OCI-LY3 (cell line): ENCODE data around the gene PIK3C2A.
"Not testable (repeated sequence)": the region's sequence is repeated elsewhere in the genome, so short reads cannot be mapped to it uniquely, and the experiment has no call there.

Experiments
- H2AFZ ChIP-seq: fragments of 200-600, 300-600 bp; shearing (Covaris generic); 2 replicates; pipeline ENCODE4 v1.6.0; 2014; ENCODE audit warnings: antibody characterized with exemption, low read depth, low read length
- H3K27ac ChIP-seq: fragments of 200-600, 300-600 bp; sonication (generic); 2 replicates; pipeline ENCODE4 v1.5.1; 2014; ENCODE audit warnings: mild to moderate bottlenecking, low read length, moderate library complexity, mixed read lengths
- H3K27me3 ChIP-seq: fragments of 200-600, 300-600 bp; sonication (generic); 2 replicates; pipeline ENCODE4 v1.6.1; 2014; ENCODE audit warnings: low read depth, low read length, mixed read lengths
- H3K36me3 ChIP-seq: fragments of 200-600, 300-600 bp; sonication (generic); replicated peaks from 2 replicates; pipeline ENCODE3; 2014; ENCODE audit warnings: low read depth, low read length, mixed read lengths
- H3K4me1 ChIP-seq: fragments of 300-600, 200-600 bp; sonication (generic); 2 replicates; pipeline ENCODE4 v1.6.1; 2014; ENCODE audit warnings: low read length, mixed read lengths
- H3K4me2 ChIP-seq: fragments of 200-600, 300-600 bp; sonication (generic); 2 replicates; pipeline ENCODE4 v1.6.1; 2014; ENCODE audit warnings: low read length, mixed read lengths
- H3K4me3 ChIP-seq: fragments of 300-600, 200-600 bp; sonication (generic); 2 replicates; pipeline ENCODE4 v1.5.1; 2014; ENCODE audit warnings: antibody characterized with exemption, mild to moderate bottlenecking, low read length, moderate library complexity
- H3K79me2 ChIP-seq: fragments of 300-600, 200-600 bp; shearing (Covaris generic); 2 replicates; pipeline ENCODE4 v1.6.1; 2014; ENCODE audit warnings: mild to moderate bottlenecking, low read length, mixed read lengths
- H3K9ac ChIP-seq: fragments of 300-600, 200-600 bp; shearing (Covaris generic); 2 replicates; pipeline ENCODE4 v1.6.0; 2014; ENCODE audit warnings: mild to moderate bottlenecking, low read length, moderate library complexity
- H3K9me3 ChIP-seq: fragments of 200-600, 300-600 bp; shearing (Covaris generic); 2 replicates; pipeline ENCODE4 v1.6.1; 2014; ENCODE audit warnings: low read length, mixed read lengths; ENCODE audit not compliant: insufficient read depth
- H4K20me1 ChIP-seq: fragments of 200-600, 300-600 bp; sonication (generic); 2 replicates; pipeline ENCODE4 v1.6.1; 2016; ENCODE audit warnings: low read length, mixed read lengths; ENCODE audit not compliant: insufficient read depth
- CTCF ChIP-seq: fragments of 200-600, 300-600 bp; sonication (generic); IDR thresholded peaks from 2 replicates; pipeline ENCODE4 v1.5.1; 2014; ENCODE audit warnings: antibody characterized with exemption, low read length, low read depth
- EZH2phosphoT487 ChIP-seq: fragments of 200-600 bp; shearing (Covaris generic); IDR thresholded peaks from 2 replicates; pipeline ENCODE4 v1.6.1; 2018; ENCODE audit warnings: antibody characterized with exemption, mixed run types, low read depth

PIK3C2A gene

DNA sequence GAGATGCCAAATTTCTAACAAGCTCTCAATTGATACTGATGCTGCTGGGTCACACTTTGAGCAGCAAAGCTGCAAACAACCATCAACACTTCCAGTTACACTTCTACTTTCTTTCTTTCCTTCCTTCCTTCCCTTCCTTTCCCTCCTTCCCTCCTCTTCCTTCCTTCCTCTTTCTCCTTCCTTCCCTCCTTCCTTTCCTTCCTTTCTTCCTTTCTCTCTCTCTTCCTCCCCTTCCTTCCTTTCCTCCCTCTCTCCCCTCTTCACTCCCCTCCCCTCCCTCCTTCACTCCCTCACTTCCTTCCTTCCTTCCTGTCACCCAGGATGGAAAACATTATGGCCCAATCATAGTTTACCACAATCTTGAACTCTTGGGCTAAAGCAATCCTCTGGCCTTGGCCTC, 33.0 kb upstream of the PIK3C2A start:
- no peak overlapping the region for H3K9ac ChIP-seq
- H2AFZ ChIP-seq = no peak overlapping the region
- no peaks in the 10 kb centered on the region for H3K36me3 ChIP-seq
- no peaks in the 10 kb centered on the region for H3K9me3 ChIP-seq
- H4K20me1 ChIP-seq = peaks cover 17% of the 10 kb centered on the region; the same call in 1 of the 2 replicates
- no peak for TF ChIP-seq CTCF
- no peak for TF ChIP-seq EZH2phosphoT487
- 0 out of 2 replicates have a peak, but pooled peaks cover 3% of the 10 kb centered on the region for H3K4me1 ChIP-seq
- H3K27ac ChIP-seq = no peak overlapping the region
- peaks cover 68% of the 10 kb centered on the region for H3K27me3 ChIP-seq
- H3K79me2 ChIP-seq = no peaks in the 10 kb centered on the region
- H3K4me3 ChIP-seq = no peak overlapping the region
- H3K4me2 ChIP-seq = no peak overlapping the region

DNA sequence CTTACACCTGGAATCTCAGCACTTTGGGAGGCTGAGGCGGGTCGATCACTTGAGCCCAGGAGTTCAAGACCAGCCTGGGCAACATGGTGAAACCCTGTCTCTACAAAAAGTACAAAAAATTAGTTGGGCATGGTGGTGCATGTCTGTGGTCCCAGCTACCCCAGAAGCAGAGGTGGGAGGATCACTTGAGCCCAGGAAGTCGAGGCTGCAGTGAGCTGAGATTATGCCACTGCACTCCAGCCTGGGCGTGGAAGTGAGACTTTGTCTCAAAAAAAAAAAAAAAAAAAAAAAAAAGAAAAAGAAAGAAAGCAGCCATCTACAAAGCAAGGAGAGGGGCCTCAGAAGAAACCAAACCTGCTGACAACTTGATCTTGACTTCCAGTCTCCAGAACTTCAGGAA, 32.1 kb upstream of the PIK3C2A start:
- H3K4me1 ChIP-seq, H3K36me3 ChIP-seq, H3K27ac ChIP-seq, H3K9me3 ChIP-seq, H3K79me2 ChIP-seq, H3K4me2 ChIP-seq, H3K9ac ChIP-seq, H2AFZ ChIP-seq, H3K4me3 ChIP-seq: not testable (repeated sequence)
- Histone ChIP-seq H4K20me1 (peaks cover 23% of the 10 kb centered on the region), H3K27me3 (peaks cover 70% of the 10 kb centered on the region)

- H3K79me2 ChIP-seq = no peaks in the 10 kb centered on the region
- H3K27me3 ChIP-seq = peaks cover 75% of the 10 kb centered on the region
- no peak for TF ChIP-seq CTCF
- TF ChIP-seq EZH2phosphoT487 = no peak
- no peak overlapping the region for H3K4me2 ChIP-seq
- no peak overlapping the region for H3K4me3 ChIP-seq
- H2AFZ ChIP-seq = no peak overlapping the region
- no peaks in the 10 kb centered on the region for H3K4me1 ChIP-seq
- no peaks in the 10 kb centered on the region for H3K36me3 ChIP-seq
- no peak overlapping the region for H3K27ac ChIP-seq
- peaks cover 18% of the 10 kb centered on the region for H4K20me1 ChIP-seq
- no peaks in the 10 kb centered on the region for H3K9me3 ChIP-seq
- no peak overlapping the region for H3K9ac ChIP-seq
Measured at GRCh38 chr11:17238377-17238776, 30.6 kb upstream of the PIK3C2A start.

GRCh38 chr11:17233101-17233500, 25.3 kb upstream of the PIK3C2A start:
- peaks cover 18% of the 10 kb centered on the region for H3K4me1 ChIP-seq
- H3K27ac ChIP-seq = no peak overlapping the region
- H3K79me2 ChIP-seq = no peaks in the 10 kb centered on the region
- TF ChIP-seq EZH2phosphoT487 (no peak), CTCF (no peak)
- H4K20me1 ChIP-seq = peaks cover 44% of the 10 kb centered on the region
- peaks cover 64% of the 10 kb centered on the region for H3K27me3 ChIP-seq
- H3K9me3 ChIP-seq = no peaks in the 10 kb centered on the region
- no peak overlapping the region for H3K9ac ChIP-seq
- H3K4me2 ChIP-seq = no peak overlapping the region
- H3K36me3 ChIP-seq = no peaks in the 10 kb centered on the region
- no peak overlapping the region for H3K4me3 ChIP-seq
- H2AFZ ChIP-seq = no peak overlapping the region
